Measurements from ENCODE around the gene BCAN. TPM values are rescaled to one million over a fixed set of nuclear protein-coding genes. Genes with fewer than 3 reads are reported as not detected.

BCAN gene
- total RNA-seq, 2 experiments from 2014 or later: not detected

GRCh38 chr1:156632355-156632754 is 9.6 kb upstream of the BCAN start:
- ChIA-PET POLR2A (no interaction called here), CTCF (no interaction called here)
- Mint-ChIP-seq H3K9me3 (no peaks in the 10 kb centered on the region), H3K4me3 (no peak overlapping the region), H3K27ac (no peak overlapping the region), H3K4me1 (ENCODE audit: low read depth) (no peaks in the 10 kb centered on the region), H3K36me3 (ENCODE audit: low read depth) (no peaks in the 10 kb centered on the region), H3K27me3 (peaks cover 84% of the 10 kb centered on the region)
- no peaks in the 10 kb centered on the region for H3K9me3 ChIP-seq (ENCODE audit: control insufficient read depth in 1 of 2, insufficient read depth in 1 of 2, low read length in 2 of 2)
- no peaks in the 10 kb centered on the region for H3K4me1 ChIP-seq (ENCODE audit: insufficient read depth, low read length)
- no peak overlapping the region for H3K4me3 ChIP-seq (ENCODE audit: low read length)
- intact Hi-C loops (cut with DNase I, micrococcal nuclease): no loop called here
- H3K27ac ChIP-seq (ENCODE audit: low read depth in 1 of 2, low read length in 2 of 2): no peak overlapping the region
- TF ChIP-seq CTCF (IDR thresholded peaks at IDR 0.05): no peak
- DNase-seq (no peak), ATAC-seq (ENCODE audit: poor library complexity) (no peak)
- H3K36me3 ChIP-seq (ENCODE audit: insufficient read depth, low read length): no peaks in the 10 kb centered on the region
- H3K27me3 ChIP-seq (ENCODE audit: control insufficient read depth in 1 of 2, insufficient read depth in 2 of 2, low read length in 2 of 2): peaks cover 29 to 32% of the 10 kb centered on the region in 2 experiments

- no peaks in the 10 kb centered on the region for H3K36me3 Mint-ChIP-seq (ENCODE audit: low read depth)
- Histone ChIP-seq H3K4me3 (ENCODE audit: low read length) (no peak overlapping the region), H3K4me1 (ENCODE audit: insufficient read depth, low read length) (peaks cover 22% of the 10 kb centered on the region), H3K36me3 (ENCODE audit: insufficient read depth, low read length) (no peaks in the 10 kb centered on the region), H3K27ac (ENCODE audit: low read depth in 1 of 2, low read length in 2 of 2) (no peak overlapping the region), H3K9me3 (ENCODE audit: control insufficient read depth in 1 of 2, insufficient read depth in 1 of 2, low read length in 2 of 2) (peaks cover 0 to 9% of the 10 kb centered on the region in 2 experiments), H3K27me3 (ENCODE audit: control insufficient read depth in 1 of 2, insufficient read depth in 2 of 2, low read length in 2 of 2) (peaks cover 69 to 71% of the 10 kb centered on the region in 2 experiments)
- CTCF ChIA-PET: no interaction called here
- POLR2A ChIA-PET: no interaction called here
- TF ChIP-seq CTCF (IDR thresholded peaks at IDR 0.05): no peak
- peaks cover 84% of the 10 kb centered on the region for H3K27me3 Mint-ChIP-seq
- intact Hi-C loops (cut with DNase I, micrococcal nuclease): no loop called here
- no peak overlapping the region for H3K4me3 Mint-ChIP-seq
- no peaks in the 10 kb centered on the region for H3K9me3 Mint-ChIP-seq
- no peak for DNase-seq
- H3K27ac Mint-ChIP-seq: no peak overlapping the region
- peaks cover 22% of the 10 kb centered on the region for H3K4me1 Mint-ChIP-seq (ENCODE audit: low read depth)
- ATAC-seq (ENCODE audit: poor library complexity): no peak
Measured at GRCh38 chr1:156638189-156638985, 3.5 kb upstream of the BCAN start.

GRCh38 chr1:156639601-156640101 is 2.3 kb upstream of the BCAN start:
- peaks cover 0 to 9% of the 10 kb centered on the region in 2 experiments for H3K9me3 ChIP-seq (ENCODE audit: control insufficient read depth in 1 of 2, insufficient read depth in 1 of 2, low read length in 2 of 2)
- no peak overlapping the region for H3K27ac ChIP-seq (ENCODE audit: low read depth in 1 of 2, low read length in 2 of 2)
- H3K27ac Mint-ChIP-seq: no peak overlapping the region
- H3K4me1 ChIP-seq (ENCODE audit: insufficient read depth, low read length): peaks cover 29% of the 10 kb centered on the region
- no peaks in the 10 kb centered on the region for H3K36me3 ChIP-seq (ENCODE audit: insufficient read depth, low read length)
- H3K9me3 Mint-ChIP-seq: no peaks in the 10 kb centered on the region
- H3K4me1 Mint-ChIP-seq (ENCODE audit: low read depth): peaks cover 28% of the 10 kb centered on the region
- TF ChIP-seq CTCF (IDR thresholded peaks at IDR 0.05): no peak
- H3K4me3 Mint-ChIP-seq: no peak overlapping the region
- CTCF ChIA-PET: no interaction called here
- H3K27me3 ChIP-seq (ENCODE audit: control insufficient read depth in 1 of 2, insufficient read depth in 2 of 2, low read length in 2 of 2): peaks cover 72 to 81% of the 10 kb centered on the region in 2 experiments
- H3K27me3 Mint-ChIP-seq: peaks cover 86% of the 10 kb centered on the region
- no peak overlapping the region for H3K4me3 ChIP-seq (ENCODE audit: low read length)
- ATAC-seq (ENCODE audit: poor library complexity): no peak
- no peaks in the 10 kb centered on the region for H3K36me3 Mint-ChIP-seq (ENCODE audit: low read depth)
- POLR2A ChIA-PET: no interaction called here
- no peak for DNase-seq
- intact Hi-C loops (cut with DNase I, micrococcal nuclease): no loop called here
